GM19438 (cell line): ENCODE data around the gene TM2D1.
A peak's percentile ranks its signal among the peaks of the same experiment; 100 is the strongest.
"Not testable (repeated sequence)": the region's sequence is repeated elsewhere in the genome, so short reads cannot be mapped to it uniquely, and the experiment has no call there.

Source experiments
- ATAC-seq: cut with Tn5 transposase; IDR thresholded peaks from one replicate; pipeline ENCODE4 v1.9.1; 2021; ENCODE audit warnings: low read depth; ENCODE audit not compliant: unreplicated experiment

Gene TM2D1

DNA sequence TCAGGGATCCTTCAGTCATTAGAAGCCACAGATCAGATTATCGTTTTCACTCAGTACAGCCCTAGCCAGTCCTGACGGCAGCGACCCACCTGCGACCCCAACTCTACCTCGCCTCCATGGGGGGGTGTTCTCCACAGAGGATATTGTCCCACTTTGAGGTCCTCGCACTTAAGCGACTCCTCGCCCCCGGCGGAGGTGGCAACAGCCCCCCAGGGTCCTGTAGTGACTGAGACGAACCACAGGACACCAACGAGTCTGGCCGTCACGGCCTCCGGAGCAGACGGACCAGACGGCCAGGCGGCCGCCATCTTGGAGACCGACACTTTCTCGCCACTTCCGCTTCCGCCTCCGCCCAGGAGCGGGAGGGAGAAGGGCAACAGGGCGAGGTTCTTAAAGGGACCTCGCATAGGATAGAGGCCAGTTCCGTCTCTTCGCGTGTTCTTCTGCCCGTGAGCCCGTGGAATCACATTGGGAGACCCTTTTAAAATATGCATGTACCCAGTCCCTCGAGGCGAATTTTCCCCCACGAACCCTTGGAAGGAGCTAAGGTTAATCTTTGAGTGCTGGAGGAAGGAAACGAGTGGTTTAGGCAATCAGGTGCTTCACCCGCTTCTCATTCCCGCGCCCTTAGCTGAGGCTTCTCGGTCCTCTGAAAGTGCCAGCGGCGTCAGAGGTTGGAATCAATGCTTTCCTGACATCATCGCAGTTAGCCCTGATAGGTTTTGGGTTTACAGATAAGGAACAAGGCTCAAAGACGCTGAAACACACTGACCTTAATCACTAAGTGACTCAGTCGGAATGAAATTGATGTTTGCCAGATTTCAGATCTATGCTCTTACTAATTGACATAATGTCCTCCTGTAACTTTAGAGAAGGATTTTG, at the start of gene TM2D1:
TSS of gene TM2D1 (minus strand) at position 329 of the 882 bp plus-strand sequence. CDS start at position 308, 21 bp downstream.
- ATAC-seq = peak; percentile 99

DNA sequence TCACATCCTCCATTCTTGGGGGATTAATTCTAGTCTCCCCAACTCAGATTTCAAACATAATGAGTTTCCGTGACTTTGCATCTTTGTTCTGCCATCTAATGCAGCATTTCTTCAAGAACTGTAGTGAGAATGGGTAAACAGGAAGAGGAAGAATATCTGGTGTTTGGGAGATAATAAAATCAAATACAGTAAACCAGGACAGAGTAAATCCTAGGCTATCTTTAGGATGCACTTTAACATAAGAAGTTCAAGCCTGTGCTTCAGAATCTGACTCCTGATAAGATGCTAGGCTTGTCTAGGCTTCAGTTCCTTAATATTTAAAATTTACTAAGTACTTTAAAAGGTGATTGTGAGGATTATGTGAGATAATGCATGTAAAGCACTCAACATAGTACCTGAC, 45.2 kb upstream of the TM2D1 start:
- ATAC-seq = no peak

DNA sequence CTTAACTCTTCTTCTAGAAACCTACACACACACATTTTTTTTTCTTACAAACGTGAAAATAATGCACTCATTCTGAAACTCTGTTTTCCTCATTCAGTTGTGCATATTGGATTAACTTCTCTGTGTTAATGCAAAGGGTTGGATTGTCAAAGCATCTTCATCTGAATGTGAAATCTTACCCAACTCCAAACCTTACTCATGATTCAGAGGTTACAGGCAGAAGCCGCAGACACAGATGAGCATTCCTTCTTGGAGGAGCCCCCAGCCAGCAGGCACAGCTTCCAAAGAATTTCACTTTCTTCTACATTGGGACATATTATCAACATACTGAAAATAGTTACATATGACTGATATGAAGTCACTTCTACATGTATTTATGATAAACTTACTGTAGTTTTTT, 33.0 kb upstream of the TM2D1 start:
- no peak for ATAC-seq

DNA sequence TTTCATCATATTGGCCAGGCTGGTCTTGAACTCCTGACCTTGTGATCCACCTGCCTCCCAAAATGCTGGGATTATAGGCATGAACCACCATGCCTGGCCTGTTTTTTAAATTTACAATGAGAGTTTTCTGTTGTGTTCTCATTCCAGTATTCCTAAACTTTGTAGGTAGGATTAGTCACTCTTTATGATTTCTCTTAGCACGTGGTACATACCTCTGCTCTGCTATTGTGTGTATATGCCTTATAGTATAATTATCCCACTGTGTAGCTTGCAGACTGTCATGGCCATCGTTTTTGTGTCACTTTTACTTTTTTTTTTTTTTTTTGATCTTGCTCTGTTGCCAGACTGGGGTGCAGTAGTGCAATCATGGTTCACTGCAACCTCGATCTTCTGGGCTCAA, 31.8 kb upstream of the TM2D1 start:
- no peak for ATAC-seq

DNA sequence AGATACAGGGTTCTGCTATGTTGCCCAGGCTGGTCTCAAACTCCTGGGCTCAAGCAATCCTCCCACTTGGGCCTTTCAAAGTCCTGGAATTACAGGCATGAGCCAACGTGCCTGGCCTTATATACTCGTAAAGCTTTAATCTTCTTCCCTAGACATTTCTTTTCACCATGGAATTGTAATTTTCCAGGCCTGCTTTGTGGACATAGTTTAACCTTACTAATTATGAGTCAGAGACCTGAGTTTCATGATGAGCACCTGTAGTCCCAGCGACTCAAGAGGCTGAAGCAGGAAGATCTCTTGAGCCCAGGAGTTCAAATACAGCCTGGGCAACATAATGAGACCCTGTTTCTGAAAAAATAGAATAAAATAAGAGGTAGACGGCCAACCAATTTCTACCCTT, 29.6 kb upstream of the TM2D1 start:
- no peak for ATAC-seq

DNA sequence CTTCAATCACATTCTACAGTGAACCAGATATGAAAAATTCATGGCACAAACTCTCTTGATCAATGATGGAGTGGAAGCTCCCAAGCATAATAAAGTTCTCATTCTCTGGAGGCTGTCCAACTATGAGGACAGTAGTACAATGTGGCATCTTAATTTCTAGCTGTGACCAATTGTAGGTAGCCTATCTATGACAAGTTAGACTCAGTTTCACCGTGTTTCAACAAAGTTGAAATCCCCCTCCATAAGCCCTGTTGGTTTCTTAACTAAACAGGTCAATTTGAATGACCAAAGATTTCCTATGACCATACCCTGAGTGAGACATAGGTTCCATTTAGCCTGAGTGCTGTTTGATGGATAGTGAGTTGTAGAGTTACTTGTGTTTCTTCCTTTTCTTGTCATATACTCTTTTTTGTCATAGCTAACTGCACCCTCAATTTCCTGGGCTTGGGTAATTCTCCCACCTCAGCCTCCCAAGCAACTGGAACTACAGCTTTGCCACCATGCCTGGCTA, 29.1 kb upstream of the TM2D1 start:
- ATAC-seq = no peak

DNA sequence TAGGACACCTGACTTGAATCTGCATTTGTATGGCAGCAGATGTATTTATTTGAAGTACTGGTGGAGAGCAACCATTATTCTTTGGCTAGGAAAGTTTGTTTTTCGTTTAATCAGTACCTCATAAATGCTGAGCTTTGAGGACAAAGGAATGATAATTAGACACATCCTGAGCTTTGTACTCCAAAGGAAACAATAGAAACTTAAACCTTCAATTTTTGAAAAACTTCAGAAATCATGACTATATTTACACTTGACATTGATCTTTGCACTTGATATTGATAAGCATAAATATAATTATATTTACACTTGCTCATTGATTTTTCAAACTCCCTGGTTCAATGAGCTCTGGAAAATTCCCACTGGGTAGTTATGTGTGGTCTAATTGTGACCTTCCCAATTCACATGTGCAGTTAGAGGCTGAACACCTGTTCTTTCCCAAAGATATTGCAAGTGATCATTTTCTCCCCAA, 28.0 kb upstream of the TM2D1 start:
- no peak for ATAC-seq

DNA sequence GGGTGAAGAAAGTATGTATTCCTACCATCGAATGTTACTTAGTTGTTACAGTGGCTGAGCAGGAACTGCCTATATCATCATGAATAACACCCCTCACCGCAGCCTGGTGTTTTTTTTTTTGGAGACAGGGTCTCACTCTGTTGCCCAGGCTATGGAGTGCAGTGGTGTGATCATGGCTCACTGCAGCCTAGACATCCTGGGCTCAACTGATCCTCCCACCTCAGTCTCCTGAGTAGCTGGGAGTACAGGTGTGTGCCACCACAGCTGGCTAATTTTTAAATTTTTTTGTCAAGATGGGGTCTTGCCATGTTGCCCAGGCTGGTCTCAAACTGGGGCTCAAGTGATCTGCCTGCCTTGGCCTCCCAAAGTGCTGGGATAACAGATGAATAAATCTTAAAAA, 24.6 kb upstream of the TM2D1 start:
- no peak for ATAC-seq

DNA sequence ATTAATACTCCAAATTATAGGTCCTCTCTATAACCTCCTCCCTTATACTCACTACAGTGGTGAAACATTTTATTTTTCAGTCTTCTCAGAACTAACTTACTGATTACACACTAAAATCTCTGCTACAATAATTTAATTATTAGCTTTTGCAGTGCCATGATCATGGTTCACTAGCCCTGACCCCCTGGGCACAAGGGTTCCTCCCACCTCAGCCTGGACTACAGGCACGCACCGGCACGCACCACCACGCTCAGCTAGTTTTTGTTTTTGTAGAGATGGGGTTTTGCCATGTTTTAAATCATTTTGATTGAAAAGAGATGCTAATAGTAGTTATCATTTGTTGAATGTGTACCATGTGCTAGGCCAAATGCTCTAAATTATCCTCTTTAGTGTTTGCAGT, 23.6 kb upstream of the TM2D1 start:
- no peak for ATAC-seq

DNA sequence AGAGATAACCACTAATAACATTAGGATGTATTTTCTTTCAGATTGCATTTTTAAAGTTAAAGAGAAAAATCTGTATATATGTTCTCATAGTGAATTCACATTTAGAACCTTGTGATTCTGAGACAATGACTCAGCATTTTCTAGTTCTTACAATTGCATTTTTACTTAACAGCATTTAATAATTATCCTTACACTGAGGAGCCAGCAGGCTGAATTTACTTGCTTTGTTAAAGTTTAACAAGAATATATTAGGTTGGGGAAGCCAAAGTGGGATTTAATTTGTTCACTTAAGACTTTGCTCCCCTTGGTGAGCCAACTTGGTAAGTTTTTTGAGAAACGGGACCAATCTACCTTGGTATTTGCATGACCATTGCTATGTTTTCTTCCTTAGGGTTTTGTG, 21.9 kb upstream of the TM2D1 start:
- ATAC-seq = no peak

DNA sequence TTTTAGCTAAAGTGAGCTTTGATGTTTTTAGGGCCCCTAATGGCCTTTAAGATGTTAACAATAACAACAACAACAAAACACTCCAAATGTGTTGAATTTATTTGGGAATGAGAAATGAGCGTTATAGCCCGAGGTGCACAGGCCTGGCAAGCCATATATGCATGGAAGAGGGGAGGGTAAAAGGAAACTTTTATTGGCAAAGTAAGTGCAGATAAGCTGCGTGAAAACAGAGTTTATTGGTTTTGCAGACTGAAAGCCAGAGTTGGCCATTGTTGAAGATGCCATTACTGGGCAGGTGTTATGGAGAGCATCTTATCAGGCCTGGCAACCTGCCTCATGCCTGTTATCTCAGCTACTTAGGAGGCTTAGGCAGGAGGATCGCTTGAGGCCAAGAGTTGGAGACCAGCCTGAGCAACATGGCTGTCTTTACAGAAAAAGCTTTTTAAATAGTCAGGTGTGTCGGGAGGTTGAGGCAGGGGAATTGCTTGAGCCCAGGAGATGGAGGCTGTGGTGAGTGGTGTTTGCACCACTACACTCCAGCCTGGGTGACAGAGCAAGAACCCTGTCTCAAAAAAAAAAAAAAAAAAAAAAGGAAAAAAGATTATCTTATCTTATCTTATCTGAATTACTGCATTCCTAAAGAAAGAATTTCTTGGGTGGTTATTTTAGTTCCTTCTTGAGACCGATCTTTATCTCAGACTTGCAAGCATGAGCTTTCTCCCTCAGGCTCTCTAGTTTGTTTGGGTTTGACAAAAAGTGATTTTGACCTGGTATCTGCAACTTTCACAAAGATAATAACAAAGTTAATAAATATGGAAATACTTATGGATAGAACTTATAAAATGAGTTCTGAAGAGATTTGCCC, 19.0 kb upstream of the TM2D1 start:
- ATAC-seq = no peak

DNA sequence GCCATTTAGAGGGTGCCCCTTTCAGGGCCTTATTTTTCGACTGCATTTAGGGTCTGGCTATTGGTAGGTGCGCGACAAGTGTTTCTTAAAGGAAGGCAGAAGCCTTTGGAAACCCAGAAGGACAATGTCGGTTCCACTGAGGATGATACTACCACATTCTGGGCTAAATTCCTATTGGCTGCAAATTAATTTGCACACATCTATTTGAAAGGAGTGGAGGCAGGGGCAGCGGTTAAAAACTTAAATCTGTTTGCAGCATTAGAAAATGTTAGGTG, 18.4 kb upstream of the TM2D1 start:
- no peak for ATAC-seq

DNA sequence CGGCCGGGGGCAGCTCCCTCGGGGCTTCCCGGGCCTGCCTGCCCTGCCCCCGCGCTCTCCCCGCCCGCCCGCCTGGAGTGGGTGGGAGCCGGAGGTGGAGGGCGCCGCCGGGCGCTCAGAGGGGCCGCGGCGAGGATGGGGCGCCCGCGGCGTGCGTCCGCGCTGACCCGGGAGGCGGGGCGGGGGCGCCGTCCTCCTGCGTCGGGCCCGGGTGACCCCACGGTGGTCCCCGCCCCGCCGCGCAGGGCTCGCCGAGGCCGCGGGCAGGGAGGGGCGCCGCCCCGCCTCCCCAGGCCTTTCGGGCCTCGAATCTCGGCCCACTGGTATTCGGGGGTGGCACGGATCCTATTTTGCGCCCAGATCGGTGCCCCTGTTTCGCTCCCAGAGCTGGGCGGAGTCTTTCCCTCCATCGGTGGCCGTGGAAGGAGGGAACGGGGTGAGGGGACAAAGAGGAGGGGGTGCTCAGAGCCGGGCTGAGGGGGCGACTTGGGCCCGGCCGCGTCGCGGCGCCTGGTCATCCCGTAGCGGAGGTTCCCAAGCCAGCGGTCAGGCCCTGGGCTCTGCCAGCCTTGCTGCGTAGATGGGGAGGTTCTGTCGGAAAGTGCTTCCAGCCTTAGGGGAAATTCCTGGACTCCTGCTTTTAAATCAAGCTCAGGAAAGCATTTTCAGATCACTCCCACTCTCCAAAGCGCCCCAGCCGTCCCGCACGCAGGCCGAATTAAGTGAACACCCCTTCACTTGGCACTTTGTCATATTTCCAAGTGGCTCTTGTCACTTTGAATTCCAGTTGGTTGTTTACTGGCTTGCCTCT, 17.9 kb upstream of the TM2D1 start:
- ATAC-seq = peak; percentile 66

DNA sequence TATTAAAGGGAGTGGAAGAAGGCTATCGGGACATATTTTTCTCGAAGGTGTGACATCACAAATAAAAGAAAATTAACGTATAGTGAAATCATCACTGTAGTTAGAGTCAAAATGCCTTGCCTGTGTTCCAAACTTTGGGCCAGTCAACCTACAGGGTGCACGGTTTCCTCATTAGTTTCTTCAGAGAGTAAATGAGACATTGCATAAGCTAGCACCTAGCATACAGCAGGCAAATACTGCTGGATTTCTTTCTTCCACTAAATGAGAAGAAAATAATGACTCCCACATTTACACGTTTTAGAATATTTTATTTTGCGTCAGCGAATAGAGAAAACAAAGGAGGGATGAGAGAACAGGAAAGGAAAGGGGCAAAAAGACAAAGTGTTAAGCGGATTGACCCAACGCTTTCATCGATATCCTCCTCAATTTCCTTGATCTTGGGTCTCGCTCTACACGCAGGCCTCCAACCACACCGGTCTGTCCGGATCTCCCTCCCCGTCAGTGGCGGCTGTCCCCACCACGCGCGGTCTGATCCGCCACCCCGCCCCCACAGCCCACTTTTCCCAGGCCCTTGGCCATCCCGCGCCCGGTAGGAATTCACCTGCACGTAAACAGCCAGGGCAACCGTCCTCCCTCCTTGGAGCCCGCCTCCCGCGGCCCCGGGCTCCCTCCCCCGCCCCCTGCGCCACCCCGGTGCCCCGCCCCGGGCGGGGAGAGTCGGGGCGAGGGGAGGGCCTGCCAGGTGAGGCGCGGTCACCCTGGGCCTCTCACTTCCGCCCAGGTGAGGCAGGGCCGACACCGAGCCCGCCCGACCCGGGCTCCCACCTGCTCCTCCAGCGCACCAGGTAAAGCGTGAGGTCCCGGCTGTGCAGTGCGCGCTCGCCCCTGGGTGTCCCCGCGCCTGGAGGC, 17.0 kb upstream of the TM2D1 start, which contains the start of gene PATJ:
TSS of gene PATJ (plus strand) at position 770 of the 909 bp plus-strand sequence. CDS start 20,413 bp downstream, outside the sequence.
- peak; percentile 77 for ATAC-seq

DNA sequence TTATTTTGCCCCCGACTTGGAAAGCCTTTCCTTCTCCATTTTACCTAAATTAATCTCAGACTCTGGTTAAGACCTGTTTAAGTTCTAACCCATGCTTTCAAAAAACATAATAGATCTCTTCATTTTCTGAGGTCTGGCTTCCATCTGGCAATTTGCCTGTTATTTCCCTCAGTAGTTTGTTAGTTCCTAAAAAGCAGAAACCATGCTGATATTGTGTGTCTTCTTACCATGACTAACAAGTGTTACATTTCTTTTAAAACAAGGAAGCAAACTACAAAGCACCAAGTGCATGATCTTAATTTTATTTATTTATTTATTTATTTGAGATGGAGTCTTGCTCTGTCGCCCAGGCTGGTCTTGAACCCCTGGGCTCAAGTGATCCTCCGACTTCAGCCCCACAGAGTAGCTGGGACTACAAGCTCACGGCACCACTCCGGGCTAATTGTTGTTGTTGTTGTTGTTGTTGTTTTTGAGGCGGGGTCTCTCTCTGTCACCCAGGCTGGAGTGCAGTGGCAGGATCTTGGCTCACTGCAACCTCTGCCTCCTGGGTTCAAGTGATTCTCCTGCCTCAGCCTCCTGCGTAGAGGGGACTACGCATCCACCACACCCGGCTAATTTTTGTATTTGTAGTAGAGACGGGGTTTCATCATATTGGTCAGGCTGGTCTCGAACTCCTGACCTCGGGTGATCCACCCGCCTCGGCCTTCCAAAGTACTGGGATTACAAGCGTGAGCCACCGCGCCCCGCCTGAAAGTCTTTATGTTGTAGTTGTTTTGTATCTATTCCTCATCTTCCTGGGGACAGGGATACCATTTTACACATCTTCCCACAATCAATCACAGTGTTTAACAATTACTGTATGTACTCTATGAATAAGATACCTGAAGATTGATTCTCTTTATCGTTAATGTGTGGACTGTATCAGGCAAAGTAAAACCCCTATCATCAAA, 16.1 kb upstream of the TM2D1 start:
- no peak for ATAC-seq

DNA sequence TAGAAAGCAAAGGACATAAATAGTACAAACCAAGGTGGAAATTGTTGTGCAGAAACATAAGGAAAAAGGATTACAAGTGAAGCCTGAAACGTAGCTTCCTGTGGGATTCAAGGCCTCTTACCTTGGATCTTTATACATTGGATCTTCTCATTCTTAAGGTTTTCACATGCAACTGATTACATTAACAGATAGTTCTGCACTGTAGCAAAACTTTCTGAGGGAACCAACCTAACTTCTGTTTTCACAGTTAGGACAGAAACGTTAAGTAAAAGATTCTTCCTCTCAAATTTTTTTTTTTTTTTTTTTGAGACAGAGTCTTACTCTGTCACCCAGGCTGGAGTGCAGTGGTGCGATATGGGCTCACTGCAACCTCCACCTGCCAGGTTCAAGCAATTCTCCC, 7.8 kb upstream of the TM2D1 start:
- ATAC-seq = no peak

DNA sequence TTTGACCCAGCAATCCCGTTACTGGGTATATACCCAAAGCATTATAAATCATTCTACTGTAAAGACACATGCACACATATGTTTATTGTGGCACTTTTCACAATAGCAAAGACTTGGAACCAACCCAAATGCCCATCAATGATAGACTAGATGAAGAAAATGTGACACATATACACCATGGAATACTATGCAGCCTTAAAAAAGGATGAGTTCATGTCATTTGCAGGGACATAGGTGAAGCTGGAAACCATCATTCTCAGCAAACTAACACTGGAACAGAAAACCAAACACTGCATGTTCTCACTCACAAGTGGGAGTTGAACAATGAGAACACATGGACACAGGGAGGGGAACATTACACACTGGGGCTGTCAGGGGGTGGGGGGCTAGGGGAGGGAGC, 5.7 kb upstream of the TM2D1 start:
- not testable (repeated sequence) for ATAC-seq

DNA sequence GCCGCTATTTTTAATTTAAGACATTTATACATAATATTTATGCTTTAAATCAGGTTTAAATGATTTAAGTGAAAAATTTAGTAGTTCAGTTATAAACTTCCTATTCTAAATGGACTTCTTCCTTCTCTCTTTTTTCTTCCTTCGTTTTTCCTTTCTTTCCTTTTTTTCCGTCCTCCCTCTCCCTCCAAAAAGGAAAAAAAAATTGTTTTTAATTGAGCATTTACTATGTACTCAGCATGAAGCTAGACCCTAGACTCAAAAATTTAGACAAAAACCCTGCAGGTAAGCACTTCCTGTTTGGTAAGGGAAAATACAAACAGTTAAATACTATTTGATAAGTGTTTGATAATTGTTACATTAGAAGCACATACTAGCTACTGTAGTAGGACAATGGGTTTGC, 2.6 kb upstream of the TM2D1 start:
- ATAC-seq = no peak

DNA sequence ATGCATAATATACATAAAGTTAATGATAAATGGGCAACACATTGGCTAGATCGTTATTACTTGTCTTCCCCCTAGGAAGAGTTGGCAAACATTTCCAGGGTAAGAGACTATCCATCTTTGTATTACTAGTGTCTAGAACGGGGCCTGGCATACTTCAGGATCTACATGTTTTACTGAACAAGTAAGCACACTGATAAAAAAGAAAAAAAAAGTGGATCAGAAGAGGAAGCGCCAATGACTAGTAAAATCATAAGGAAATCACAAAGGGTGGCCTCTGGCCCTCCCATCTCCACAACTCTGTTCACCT, 482 bp downstream of the TM2D1 start:
- no peak for ATAC-seq
